Karpas-422 (cell line): ENCODE measurements around the gene EGFL8. TPM values are rescaled to one million over a fixed set of nuclear protein-coding genes. Genes with fewer than 3 reads are reported as not detected.
"Not testable (repeated sequence)": the region's sequence is repeated elsewhere in the genome, so short reads cannot be mapped to it uniquely, and the experiment has no call there.

Experiments used
- DNase-seq: peaks from one replicate; pipeline ENCODE4 v3.0.0-alpha.2; 2015
- H2AFZ ChIP-seq: fragments of 200-600 bp; sonication (generic); 2 replicates; pipeline ENCODE4 v1.6.1; 2014; ENCODE audit warnings: antibody characterized with exemption, low read length, mixed read lengths
- H3K27ac ChIP-seq: fragments of 200-600 bp; sonication (generic); 2 replicates; pipeline ENCODE4 v1.5.1; 2014; ENCODE audit warnings: mild to moderate bottlenecking, low read length, moderate library complexity
- H3K27me3 ChIP-seq: fragments of 200-600 bp; sonication (generic); 2 replicates; pipeline ENCODE4 v1.6.1; 2014; ENCODE audit warnings: low read length, mixed read lengths
- H3K36me3 ChIP-seq: fragments of 200-600 bp; sonication (generic); 2 replicates; pipeline ENCODE4 v1.6.1; 2014; ENCODE audit warnings: low read length, mixed read lengths; ENCODE audit not compliant: insufficient read depth
- H3K4me1 ChIP-seq: fragments of 200-600 bp; sonication (generic); 2 replicates; pipeline ENCODE4 v1.6.1; 2014; ENCODE audit warnings: mild to moderate bottlenecking, low read length, mixed read lengths
- H3K4me2 ChIP-seq: fragments of 200-600 bp; sonication (generic); 2 replicates; pipeline ENCODE4 v1.6.1; 2014; ENCODE audit warnings: low read length, low read depth, mild to moderate bottlenecking; ENCODE audit not compliant: poor library complexity, severe bottlenecking
- H3K4me3 ChIP-seq: fragments of 200-600 bp; sonication (generic); 2 replicates; pipeline ENCODE4 v1.5.1; 2014; ENCODE audit warnings: mild to moderate bottlenecking, antibody characterized with exemption, low read length, mixed read lengths
- H3K79me2 ChIP-seq: fragments of 200-600 bp; sonication (generic); 2 replicates; pipeline ENCODE4 v1.6.1; 2014; ENCODE audit warnings: mild to moderate bottlenecking, low read length, mixed read lengths
- H3K9ac ChIP-seq: fragments of 200-600 bp; sonication (generic); 2 replicates; pipeline ENCODE4 v1.6.0; 2014; ENCODE audit warnings: low read length
- H3K9me2 ChIP-seq: fragments of 200-600 bp; sonication (generic), shearing (Covaris generic); replicated peaks from 2 replicates; pipeline ENCODE4 v1.6.0; 2014; ENCODE audit warnings: mild to moderate bottlenecking, low read length, moderate library complexity; ENCODE audit not compliant: insufficient read depth
- H3K9me3 ChIP-seq: fragments of 300-700, 200-600 bp; sonication (generic); 2 replicates; pipeline ENCODE4 v1.6.1; 2014; ENCODE audit warnings: low read length, mixed read lengths
- H4K20me1 ChIP-seq: fragments of 200-600 bp; sonication (generic); 2 replicates; pipeline ENCODE4 v1.6.1; 2014; ENCODE audit warnings: mild to moderate bottlenecking, antibody characterized with exemption, low read length, low read depth; ENCODE audit not compliant: insufficient read depth
- total RNA-seq: library from RNA; depleted of rRNA; stranded (reverse); fragments of >200 nt; shearing (Covaris generic); gene quantifications from 2 replicates; pipeline ENCODE4 v1.2.3, GENCODE V29; 2014; ENCODE audit warnings: low replicate concordance

The EGFL8 gene
- total RNA-seq, 1 experiment from 2014 or later = 3.7 TPM

DNA sequence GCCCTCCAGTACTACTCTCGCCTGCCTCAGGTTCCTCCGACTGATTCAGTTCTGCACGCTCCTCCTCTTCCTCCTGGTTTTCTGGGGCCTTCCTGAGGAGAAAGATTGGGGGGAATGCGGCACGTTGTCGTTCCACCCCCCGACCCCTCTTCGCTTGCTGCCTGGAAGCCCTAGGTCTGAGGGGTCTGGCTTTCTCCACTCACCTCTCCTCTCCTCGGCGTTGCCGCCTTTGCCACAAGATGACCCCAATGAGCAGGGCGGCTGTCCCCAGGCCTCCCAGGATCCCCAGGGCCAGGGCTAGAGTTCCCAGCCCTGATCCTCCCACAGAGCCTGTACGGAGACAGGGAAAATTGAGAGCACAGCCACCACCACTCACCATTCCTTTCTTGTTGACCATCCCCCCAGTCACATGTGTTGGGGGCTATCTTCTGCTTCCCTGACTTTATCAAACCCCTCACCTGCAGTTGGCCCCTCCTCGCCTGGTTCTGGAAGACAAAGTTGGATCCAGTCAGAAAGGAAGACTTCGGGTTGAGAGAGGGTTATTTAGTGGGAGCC lies 16.8 kb downstream of the EGFL8 start:
- H3K4me1 ChIP-seq = peaks cover 37% of the 10 kb centered on the region
- H3K9me3 ChIP-seq = no peaks in the 10 kb centered on the region
- H3K9me2 ChIP-seq = no peaks in the 10 kb centered on the region
- H3K4me3 ChIP-seq = no peak overlapping the region
- no peak overlapping the region for H2AFZ ChIP-seq
- peaks cover 9% of the 10 kb centered on the region for H3K36me3 ChIP-seq
- no peak overlapping the region for H3K4me2 ChIP-seq
- no peak overlapping the region for H3K27ac ChIP-seq
- H3K79me2 ChIP-seq = peaks cover 24% of the 10 kb centered on the region
- no peak for DNase-seq
- H3K27me3 ChIP-seq = no peaks in the 10 kb centered on the region
- H4K20me1 ChIP-seq = no peaks in the 10 kb centered on the region
- no peak overlapping the region for H3K9ac ChIP-seq

GRCh38 chr6:32181915-32182529 lies 17.6 kb downstream of the EGFL8 start:
- no peak for DNase-seq
- Histone ChIP-seq H3K9me2 (no peaks in the 10 kb centered on the region), H3K79me2 (peaks cover 20% of the 10 kb centered on the region), H4K20me1 (no peaks in the 10 kb centered on the region), H3K9me3 (no peaks in the 10 kb centered on the region), H3K4me3 (no peak overlapping the region), H2AFZ (no peak overlapping the region), H3K4me2 (no peak overlapping the region), H3K27me3 (no peaks in the 10 kb centered on the region), H3K4me1 (peaks cover 37% of the 10 kb centered on the region), H3K36me3 (peaks cover 9% of the 10 kb centered on the region), H3K9ac (no peak overlapping the region), H3K27ac (no peak overlapping the region)

- peaks cover 9% of the 10 kb centered on the region for H3K36me3 ChIP-seq
- DNase-seq = no peak
- peaks cover 25% of the 10 kb centered on the region for H3K79me2 ChIP-seq
These were observed 18.2 kb downstream of the EGFL8 start for GRCh38 chr6:32182555-32182981.

DNA sequence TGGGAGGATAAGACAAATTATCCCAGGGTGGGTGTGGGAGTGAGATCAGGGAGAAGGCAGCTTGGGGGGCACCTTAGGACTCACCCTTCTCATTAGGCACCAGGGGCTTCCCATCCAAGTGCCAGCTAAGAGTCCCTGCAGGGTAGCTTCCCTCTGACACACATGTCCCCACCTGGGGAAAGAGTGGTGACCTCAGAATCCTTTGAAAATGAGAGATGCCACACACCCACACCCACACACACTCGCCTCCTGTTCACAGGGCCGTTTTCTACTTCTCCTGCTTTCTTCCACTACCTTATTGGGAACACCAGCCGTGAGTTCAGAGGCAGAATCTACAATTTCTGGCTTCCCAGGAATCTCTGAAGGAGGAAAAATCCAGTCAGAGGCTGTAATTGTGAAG lies 18.6 kb downstream of the EGFL8 start:
- Histone ChIP-seq H3K4me3 (no peak overlapping the region), H3K9ac (no peak overlapping the region), H3K4me2 (no peak overlapping the region), H3K4me1 (peaks cover 40% of the 10 kb centered on the region), H3K36me3 (peaks cover 9% of the 10 kb centered on the region), H3K9me2 (no peaks in the 10 kb centered on the region), H3K9me3 (no peaks in the 10 kb centered on the region), H3K27me3 (no peaks in the 10 kb centered on the region), H4K20me1 (no peaks in the 10 kb centered on the region), H3K79me2 (peaks cover 25% of the 10 kb centered on the region), H2AFZ (no peak overlapping the region), H3K27ac (no peak overlapping the region)
- no peak for DNase-seq

More at GRCh38 chr6:32182555-32182981, 18.2 kb downstream of the EGFL8 start:
- Histone ChIP-seq H3K4me3 (no peak overlapping the region), H2AFZ (no peak overlapping the region), H3K4me1 (peaks cover 37% of the 10 kb centered on the region), H3K4me2 (no peak overlapping the region), H4K20me1 (no peaks in the 10 kb centered on the region), H3K9me3 (no peaks in the 10 kb centered on the region), H3K9ac (no peak overlapping the region), H3K27me3 (no peaks in the 10 kb centered on the region), H3K27ac (no peak overlapping the region), H3K9me2 (no peaks in the 10 kb centered on the region)

GRCh38 chr6:32183483-32184083 lies 19.2 kb downstream of the EGFL8 start:
- Histone ChIP-seq H4K20me1 (no peaks in the 10 kb centered on the region), H3K4me1 (peaks cover 45% of the 10 kb centered on the region), H3K79me2 (peaks cover 29% of the 10 kb centered on the region), H3K36me3 (peaks cover 9% of the 10 kb centered on the region), H3K27me3 (no peaks in the 10 kb centered on the region), H3K4me3 (no peak overlapping the region), H3K9ac (no peak overlapping the region), H3K27ac (no peak overlapping the region), H3K4me2 (no peak overlapping the region), H2AFZ (no peak overlapping the region), H3K9me2 (no peaks in the 10 kb centered on the region), H3K9me3 (no peaks in the 10 kb centered on the region)
- no peak for DNase-seq

DNA sequence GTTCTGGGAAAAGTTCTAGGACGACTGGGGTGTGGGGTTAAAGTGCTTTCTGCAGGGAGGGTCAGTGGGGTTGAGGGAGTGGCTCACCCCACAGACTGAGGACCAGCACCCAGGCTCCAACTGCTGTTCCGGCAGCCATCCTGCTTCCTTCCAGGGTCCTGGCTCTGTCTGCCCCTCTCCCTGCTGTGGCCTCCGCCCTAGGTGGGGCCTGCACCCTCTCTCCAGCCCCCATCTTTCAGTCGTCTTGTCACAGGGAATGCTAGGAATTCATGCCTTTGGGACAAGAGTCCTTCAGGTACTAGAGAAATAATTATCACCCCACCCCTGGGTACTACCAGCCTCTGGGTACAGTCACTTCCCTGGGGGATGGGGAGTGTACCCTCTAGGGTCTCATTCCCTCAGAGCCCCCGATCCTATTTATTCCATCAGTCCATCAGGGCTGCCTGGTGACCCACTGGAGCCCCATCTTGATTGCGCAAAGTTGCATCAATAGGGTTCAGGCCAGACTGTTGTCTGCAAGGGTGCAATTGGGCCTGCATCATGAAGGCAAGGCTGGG lies 19.8 kb downstream of the EGFL8 start, which contains the start of gene AGER:
AGER (minus strand) TSS at position 170 of the 557 bp plus-strand sequence; CDS start at position 139, 31 bp downstream.
- H3K27me3 ChIP-seq = no peaks in the 10 kb centered on the region
- peaks cover 9% of the 10 kb centered on the region for H3K36me3 ChIP-seq
- H4K20me1 ChIP-seq = no peaks in the 10 kb centered on the region
- no peak within 1 kb of the TSS for H3K4me3 ChIP-seq
- H3K79me2 ChIP-seq = peaks cover 29% of the 10 kb centered on the region
- H3K9me2 ChIP-seq = no peaks in the 10 kb centered on the region
- H2AFZ ChIP-seq = no peak within 1 kb of the TSS
- H3K9ac ChIP-seq = no peak within 1 kb of the TSS
- H3K9me3 ChIP-seq = no peaks in the 10 kb centered on the region
- H3K4me2 ChIP-seq = no peak within 1 kb of the TSS
- H3K27ac ChIP-seq = no peak within 1 kb of the TSS
- H3K4me1 ChIP-seq = peaks cover 51% of the 10 kb centered on the region
- DNase-seq = no peak

DNA sequence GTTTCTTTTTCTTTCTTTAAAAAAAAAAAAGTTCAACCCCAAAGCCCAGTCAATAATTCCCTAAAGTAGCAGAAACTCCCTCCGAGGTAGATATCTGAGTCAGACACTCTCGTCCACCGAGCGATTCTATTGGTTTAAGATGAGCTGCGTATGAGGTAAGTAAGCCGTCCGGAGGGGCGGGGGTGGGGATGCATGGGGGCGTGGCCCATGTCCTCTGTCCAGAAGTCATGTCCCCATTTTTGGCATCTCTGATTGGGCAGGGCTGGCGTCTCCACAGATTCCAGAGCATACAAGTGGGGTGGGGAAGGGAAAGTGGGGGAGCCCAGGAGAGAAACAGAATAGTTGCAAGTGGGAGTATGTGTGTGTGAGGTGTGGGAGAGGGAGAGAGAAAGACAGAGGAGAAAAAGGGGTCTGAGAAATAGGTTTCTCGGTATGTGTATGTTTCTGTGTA lies 21.3 kb downstream of the EGFL8 start:
- not testable (repeated sequence) for H3K9me3 ChIP-seq, H3K27me3 ChIP-seq, H3K36me3 ChIP-seq, H4K20me1 ChIP-seq, H2AFZ ChIP-seq, H3K4me3 ChIP-seq, H3K9me2 ChIP-seq, H3K9ac ChIP-seq
- peak; percentile 83 for DNase-seq
- Histone ChIP-seq H3K79me2 (peaks cover 27% of the 10 kb centered on the region), H3K27ac (0 out of 2 replicates have a peak overlapping the region, but pooled peaks have one; percentile 15), H3K4me2 (peak overlapping the region; percentile 27), H3K4me1 (peaks cover 42% of the 10 kb centered on the region)

GRCh38 chr6:32186151-32186840 lies 21.9 kb downstream of the EGFL8 start:
- H3K36me3 ChIP-seq, H3K9ac ChIP-seq, H4K20me1 ChIP-seq, H3K4me3 ChIP-seq, H2AFZ ChIP-seq, H3K9me3 ChIP-seq, H3K27me3 ChIP-seq, H3K9me2 ChIP-seq, DNase-seq: not testable (repeated sequence)
- Histone ChIP-seq H3K27ac (0 out of 2 replicates have a peak overlapping the region, but pooled peaks have one; percentile 15), H3K4me1 (peaks cover 47% of the 10 kb centered on the region), H3K79me2 (peaks cover 32% of the 10 kb centered on the region), H3K4me2 (peak overlapping the region; percentile 27)
